ENCODE results near the gene RPL22.

RPL22 gene

GRCh38 chr1:6180268-6180706, 19.1 kb downstream of the RPL22 start, which contains the start of gene CHD5:
Gene CHD5, minus strand, starts transcription at chr1:6180321. Its CDS starts 298 bp downstream, at chr1:6180023.
- TF ChIP-seq CTCF (IDR thresholded peaks at IDR 0.05; ENCODE audit: extremely low read depth, missing control alignments) = no peak
- DNase-seq (ENCODE audit: low spot score) = peak; percentile 61

- TF ChIP-seq CTCF (IDR thresholded peaks at IDR 0.05; ENCODE audit: extremely low read depth, missing control alignments) = no peak
- DNase-seq (ENCODE audit: low spot score) = peak; percentile 28
Observed at GRCh38 chr1:6179564-6180175, 19.7 kb downstream of the RPL22 start.

- TF ChIP-seq CTCF (IDR thresholded peaks at IDR 0.05; ENCODE audit: extremely low read depth, missing control alignments) = no peak
- peak; percentile 23 for DNase-seq (ENCODE audit: low spot score)
Observed at GRCh38 chr1:6178751-6179563, 20.4 kb downstream of the RPL22 start.

GRCh38 chr1:6177681-6178380, 21.6 kb downstream of the RPL22 start:
- no peak for TF ChIP-seq CTCF (IDR thresholded peaks at IDR 0.05; ENCODE audit: extremely low read depth, missing control alignments)
- DNase-seq (ENCODE audit: low spot score) = peak; percentile 33

GRCh38 chr1:6176779-6177178, 22.6 kb downstream of the RPL22 start:
- no peak for TF ChIP-seq CTCF (IDR thresholded peaks at IDR 0.05; ENCODE audit: extremely low read depth, missing control alignments)
- DNase-seq (ENCODE audit: low spot score) = no peak

GRCh38 chr1:6175411-6175828, 24.0 kb downstream of the RPL22 start:
- no peak for DNase-seq (ENCODE audit: low spot score)
- no peak for TF ChIP-seq CTCF (IDR thresholded peaks at IDR 0.05; ENCODE audit: extremely low read depth, missing control alignments)
